Measurements from ENCODE around the gene KCNK10. TPM values are rescaled to one million over a fixed set of nuclear protein-coding genes. Genes with fewer than 3 reads are reported as not detected.

Gene KCNK10
- total and polyA plus RNA-seq, 2 of the 8 experiments (the other 6 are each of a cell fraction or from before 2014, with no cell fraction given) = 0.45 to 0.63 TPM

DNA sequence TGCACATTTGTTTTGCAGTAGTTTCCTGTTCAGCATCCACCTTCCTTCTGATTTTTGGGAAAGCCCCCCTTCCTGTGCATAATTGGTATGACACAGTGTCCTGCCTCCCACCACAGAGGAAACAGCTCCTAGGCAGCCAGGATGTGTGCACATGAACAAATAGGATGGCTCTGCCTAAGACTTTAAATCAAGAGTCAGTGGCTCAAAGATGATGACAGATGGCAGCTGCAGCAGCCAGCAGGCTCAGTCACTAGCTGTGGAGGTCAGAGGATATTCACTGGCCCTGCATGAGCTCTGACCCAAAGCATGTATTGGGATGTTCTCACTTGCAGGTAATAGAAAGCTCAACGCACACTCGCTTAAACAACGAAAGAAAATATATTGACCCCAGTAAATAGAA lies 90.3 kb downstream of the KCNK10 start:
- Histone ChIP-seq H3K23me2 (ENCODE audit: low read depth, low read length) (no peaks in the 10 kb centered on the region), H3K9me3 (ENCODE audit: insufficient read depth in 2 of 2, low read depth in 1 of 2, low read length in 1 of 2) (no peaks in the 10 kb centered on the region), H4K8ac (ENCODE audit: extremely low read depth, insufficient read depth, low read length) (no peak overlapping the region), H3K4ac (replicated peaks; ENCODE audit: insufficient read length, low read depth, low read length) (no peak overlapping the region), H2AK5ac (ENCODE audit: low read depth, low read length) (no peak overlapping the region), H3K79me1 (ENCODE audit: low read depth, low read length) (no peaks in the 10 kb centered on the region), H3K27me3 (replicated peaks in 1 of 4; ENCODE audit: control insufficient read depth in 3 of 4, extremely low read depth in 1 of 4, insufficient read depth in 3 of 4, low read length in 3 of 4) (no peaks in the 10 kb centered on the region), H3K27ac (ENCODE audit: low read depth, low read length) (no peak overlapping the region), H4K91ac (replicated peaks; ENCODE audit: insufficient read length, low read length) (no peak overlapping the region), H3K4me3 (ENCODE audit: extremely low read depth in 1 of 4, insufficient read depth in 2 of 4, low read depth in 3 of 4, low read length in 4 of 4) (no peak overlapping the region), H4K20me1 (replicated peaks in 1 of 2; ENCODE audit: control insufficient read depth in 1 of 2, insufficient read depth in 2 of 2, low read length in 2 of 2) (no peaks in the 10 kb centered on the region), H3K4me2 (ENCODE audit: insufficient read depth in 1 of 2, low read depth in 2 of 2, low read length in 2 of 2) (no peak overlapping the region), H3K9ac (replicated peaks in 1 of 4; ENCODE audit: extremely low read depth in 1 of 4, low read depth in 3 of 4, low read length in 3 of 4) (no peak overlapping the region), H2BK12ac (ENCODE audit: low read depth, low read length) (no peak overlapping the region), H2BK5ac (ENCODE audit: low read depth, low read length) (no peak overlapping the region), H3K23ac (ENCODE audit: insufficient read length) (no peak overlapping the region), H3K56ac (replicated peaks; ENCODE audit: insufficient read length, low read depth, low read length) (no peak overlapping the region), H3K4me1 (replicated peaks in 1 of 4; ENCODE audit: control insufficient read depth in 3 of 4, insufficient read depth in 4 of 4, low read length in 3 of 4) (peaks cover 0 to 6% (median 0%) of the 10 kb centered on the region in 4 experiments; a peak in 1 of 7 replicates), H3K14ac (ENCODE audit: insufficient read length) (no peak overlapping the region), H2BK15ac (ENCODE audit: low read length) (no peak overlapping the region), H2BK20ac (ENCODE audit: low read length) (no peak overlapping the region), H4K5ac (ENCODE audit: insufficient read length, low read depth, low read length) (no peak overlapping the region), H3K36me3 (ENCODE audit: control insufficient read depth in 2 of 4, insufficient read depth in 4 of 4, low read length in 3 of 4) (no peaks in the 10 kb centered on the region), H2BK120ac (replicated peaks; ENCODE audit: low read depth, low read length) (no peak overlapping the region), H3K18ac (ENCODE audit: extremely low read depth, low read length) (no peak overlapping the region), H2AFZ (ENCODE audit: low read length) (no peak overlapping the region), H3K79me2 (ENCODE audit: control insufficient read depth in 1 of 2, insufficient read depth in 2 of 2, low read length in 2 of 2) (no peaks in the 10 kb centered on the region)
- POLR2A ChIA-PET (ENCODE audit: partially characterized antibody) = no interaction called here
- DNase-seq (ENCODE audit: low read depth in 1 of 2, low spot score in 2 of 2) (no peak), FAIRE-seq (no peak)
- CTCF ChIA-PET (ENCODE audit: partially characterized antibody) = interaction anchor here (0.9 to 8.6 kb wide), 19 partner anchors 8 to 287 kb away, joined by 3 to 114 read pairs (median 6); no protein-coding TSS in a partner anchor
- WGBS, 2 experiments (ENCODE audit: extremely low coverage in 1 of 2, insufficient coverage in 1 of 2, insufficient read length in 1 of 2, insufficient replicate concordance in 2 of 2, low coverage in 1 of 2, low lambda C conversion rate in 2 of 2, missing lambda C conversion rate in 1 of 2) = 83% methylated on average over 3 of the region's 3 CpGs; no CpG with 5 or more reads in 1 of the 2 experiments
- no peak for TF ChIP-seq RBBP5 (IDR thresholded peaks at IDR 0.05; ENCODE audit: borderline replicate concordance, low read depth, low read length)
- TF ChIP-seq, protein P1, sequence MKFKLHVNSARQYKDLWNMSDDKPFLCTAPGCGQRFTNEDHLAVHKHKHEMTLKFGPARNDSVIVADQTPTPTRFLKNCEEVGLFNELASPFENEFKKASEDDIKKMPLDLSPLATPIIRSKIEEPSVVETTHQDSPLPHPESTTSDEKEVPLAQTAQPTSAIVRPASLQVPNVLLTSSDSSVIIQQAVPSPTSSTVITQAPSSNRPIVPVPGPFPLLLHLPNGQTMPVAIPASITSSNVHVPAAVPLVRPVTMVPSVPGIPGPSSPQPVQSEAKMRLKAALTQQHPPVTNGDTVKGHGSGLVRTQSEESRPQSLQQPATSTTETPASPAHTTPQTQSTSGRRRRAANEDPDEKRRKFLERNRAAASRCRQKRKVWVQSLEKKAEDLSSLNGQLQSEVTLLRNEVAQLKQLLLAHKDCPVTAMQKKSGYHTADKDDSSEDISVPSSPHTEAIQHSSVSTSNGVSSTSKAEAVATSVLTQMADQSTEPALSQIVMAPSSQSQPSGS (IDR thresholded peaks at IDR 0.05; ENCODE audit: low read length) = no peak
- TF ChIP-seq KDM1A (IDR thresholded peaks at IDR 0.05; ENCODE audit: borderline replicate concordance, low read length) = no peak
- no peak for TF ChIP-seq CTCF (IDR thresholded peaks at IDR 0.05; ENCODE audit: control extremely low read depth in 1 of 3, insufficient read depth in 1 of 3, low read depth in 1 of 3, low read length in 3 of 3)
- no peak for TF ChIP-seq CEBPB (IDR thresholded peaks at IDR 0.05; ENCODE audit: low read depth, low read length)
- TF ChIP-seq RAD21 (IDR thresholded peaks at IDR 0.05 in 1 of 2, conservative IDR thresholded peaks at IDR 0.05 in 1 of 2; ENCODE audit: low read depth in 2 of 2, low read length in 2 of 2) = no peak
- no peak for TF ChIP-seq ZNF274 (IDR thresholded peaks at IDR 0.05; ENCODE audit: borderline replicate concordance, extremely low read depth, low read length)
- no peak for TF ChIP-seq CBX8 (IDR thresholded peaks at IDR 0.05; ENCODE audit: borderline replicate concordance, low read depth, low read length)
- TF ChIP-seq SIX5 (IDR thresholded peaks at IDR 0.05; ENCODE audit: low read depth, low read length) = no peak
- TF ChIP-seq POU5F1 (IDR thresholded peaks at IDR 0.05; ENCODE audit: low read depth, low read length) = no peak

Data from H1 (cell line).